ENCODE data around the gene TLCD3B. TPM values are rescaled to one million over a fixed set of nuclear protein-coding genes. Genes with fewer than 3 reads are reported as not detected.
A peak's percentile ranks its signal among the peaks of the same experiment; 100 is the strongest.

The TLCD3B gene
- total and polyA plus RNA-seq, 2 of the 4 experiments (the other 2 are of a cell fraction), result 0.19 TPM; not detected in 1

- BruUV-seq (replicated peaks), result no TSS peak
- H3K79me1 ChIP-seq (ENCODE audit: low read depth in 1 of 2, low read length in 2 of 2), result peaks cover 6 to 42% of the 10 kb centered on the region in 2 experiments; a peak in 2 of 4 replicates
- H3K4me1 ChIP-seq (ENCODE audit: control insufficient read depth, insufficient read depth, low read length), result peaks cover 7% of the 10 kb centered on the region
- no peak overlapping the region for H3K27ac ChIP-seq (ENCODE audit: insufficient read depth, low read length)
- no peak overlapping the region for H4K91ac ChIP-seq (ENCODE audit: insufficient read depth, low read depth, low read length)
- no peak overlapping the region for H3K18ac ChIP-seq (ENCODE audit: low read depth, low read length)
- H3K9me3 ChIP-seq (ENCODE audit: control insufficient read depth, insufficient read depth, low read length), result no peaks in the 10 kb centered on the region
- H3K23ac ChIP-seq (ENCODE audit: low read depth, low read length), result no peak overlapping the region
- 39% methylated on average over 4 of the region's 10 CpGs; no CpG with 5 or more reads in 1 of the 2 experiments for WGBS, 2 experiments (ENCODE audit: extremely low coverage in 2 of 2, insufficient read length in 1 of 2)
- intact Hi-C loops (cut with micrococcal nuclease) (no loop called here), in situ Hi-C loops (cut with MboI; ENCODE audit: low sequenced_read_pairs) (no loop called here), dilution Hi-C loops (cut with HindIII; ENCODE audit: low sequenced_read_pairs, unreplicated experiment) (no loop called here)
- H3K9ac ChIP-seq (ENCODE audit: low read depth, low read length), result no peak overlapping the region
- H3K4ac ChIP-seq (ENCODE audit: low read depth, low read length), result no peak overlapping the region
- TF ChIP-seq CTCF (conservative IDR thresholded peaks at IDR 0.05; ENCODE audit: low read depth, low read length), result peak; percentile 35
- no peak for TF ChIP-seq RAD21 (IDR thresholded peaks at IDR 0.05; ENCODE audit: low read length)
- no peak for TF ChIP-seq SMC3 (IDR thresholded peaks at IDR 0.05; ENCODE audit: low read depth, low read length)
- no peak for TF ChIP-seq RFX5 (IDR thresholded peaks at IDR 0.05; ENCODE audit: low read depth, low read length)
- peak overlapping the region in 1 of 2 experiments; percentile 27; a peak in 1 of 4 replicates for H4K8ac ChIP-seq (ENCODE audit: low read depth in 2 of 2, low read length in 2 of 2)
- H3K36me3 ChIP-seq (ENCODE audit: control insufficient read depth, insufficient read depth, low read length), result peaks cover 2% of the 10 kb centered on the region; the same call in 1 of the 2 replicates
- 0 out of 2 replicates have a peak overlapping the region, but pooled peaks have one; percentile 71 for H3K14ac ChIP-seq (replicated peaks; ENCODE audit: low read depth, low read length)
- H3K4me3 ChIP-seq (ENCODE audit: insufficient read depth, low read depth, low read length), result no peak overlapping the region
- H3K27me3 ChIP-seq (ENCODE audit: control insufficient read depth, insufficient read depth, low read length), result no peaks in the 10 kb centered on the region
- ChIA-PET POLR2A (ENCODE audit: unreplicated experiment) (interaction anchor here (1.0 kb wide), 1 partner anchor 10 kb away, joined by 6 read pairs; the partner anchor contains the start of gene ALDOA), CTCF (interaction anchor here (1.0 to 1.6 kb wide), 3 partner anchors 9 to 12 kb away, joined by 3 to 7 read pairs (median 3); partner anchors contain the start of gene ALDOA)
- H2AFZ ChIP-seq (replicated peaks; ENCODE audit: low read length, poor library complexity), result peak overlapping the region; percentile 49
- 0 out of 2 replicates have a peak overlapping the region, but pooled peaks have one; percentile 36 for H2BK20ac ChIP-seq (ENCODE audit: low read depth, low read length)
- H4K5ac ChIP-seq (ENCODE audit: low read depth, low read length), result no peak overlapping the region
- DNase-seq, result no peak
- no peaks in the 10 kb centered on the region; the same call in 1 of the 2 replicates for H4K20me1 ChIP-seq (ENCODE audit: insufficient read depth, low read length)
- peak overlapping the region; percentile 79 for H2AK9ac ChIP-seq (replicated peaks; ENCODE audit: low read depth, low read length, poor library complexity)
- peaks cover 14% of the 10 kb centered on the region for H3K9me1 ChIP-seq (ENCODE audit: insufficient read depth, low read length)
- no peak overlapping the region for H2BK15ac ChIP-seq (ENCODE audit: low read depth, low read length)
- peak overlapping the region; percentile 95; the same call in 1 of the 2 replicates for H2AK5ac ChIP-seq (ENCODE audit: low read depth, low read length)
- no peak overlapping the region for H3K4me2 ChIP-seq (ENCODE audit: low read depth, low read length)
- peak overlapping the region; percentile 1; the same call in 1 of the 2 replicates for H2BK120ac ChIP-seq (ENCODE audit: low read depth, low read length)
- ATAC-seq (ENCODE audit: low read depth), result no peak
- H2BK5ac ChIP-seq (ENCODE audit: low read depth, low read length, poor library complexity, severe bottlenecking), result no peak overlapping the region
- no peak overlapping the region for H3K56ac ChIP-seq (ENCODE audit: extremely low read depth, insufficient read depth, low read length)
These were observed 24.0 kb upstream of the TLCD3B start for GRCh38 chr16:30054959-30055553.
